Mesothelial cell of epicardium (in vitro differentiated cells): ENCODE data around the gene TNNI3. TPM values are rescaled to one million over a fixed set of nuclear protein-coding genes. Genes with fewer than 3 reads are reported as not detected.

Experiments
- DNase-seq, 2 experiments: peaks; one replicate each; pipeline ENCODE4 v3.0.0; 2021; ENCODE audit warnings: low spot score in 2 of 2; ENCODE audit not compliant: unreplicated experiment in 2 of 2
- H3K27ac Mint-ChIP-seq: 2 replicates; pipeline ENCODE4 v1.8.0; 2021; ENCODE audit warnings: mixed read lengths
- H3K27me3 Mint-ChIP-seq: 2 replicates; pipeline ENCODE4 v1.8.0; 2021; ENCODE audit warnings: low read depth, mixed read lengths
- H3K36me3 Mint-ChIP-seq: 2 replicates; pipeline ENCODE4 v1.8.0; 2021; ENCODE audit warnings: mixed read lengths
- H3K4me1 Mint-ChIP-seq: 2 replicates; pipeline ENCODE4 v1.8.0; 2021; ENCODE audit warnings: mixed read lengths
- H3K4me3 Mint-ChIP-seq: 2 replicates; pipeline ENCODE4 v1.8.0; 2021; ENCODE audit warnings: mild to moderate bottlenecking, moderate library complexity, mixed read lengths
- H3K9me3 Mint-ChIP-seq: 2 replicates; pipeline ENCODE4 v1.8.0; 2021; ENCODE audit warnings: mixed read lengths
- total RNA-seq: library from RNA; stranded (reverse); gene quantifications from 3 replicates; pipeline ENCODE4 v1.2.1, GENCODE V29; 2021
- TF ChIP-seq, protein P1 (sequence below): fragments of 200-600 bp; sonication (generic); IDR thresholded peaks from one replicate; pipeline ENCODE4 v1.5.0; 2021; ENCODE audit warnings: antibody characterized with exemption; ENCODE audit not compliant: unreplicated experiment

TNNI3 gene
- total RNA-seq, 1 donor from 2014 or later, result 6.3 TPM

DNA sequence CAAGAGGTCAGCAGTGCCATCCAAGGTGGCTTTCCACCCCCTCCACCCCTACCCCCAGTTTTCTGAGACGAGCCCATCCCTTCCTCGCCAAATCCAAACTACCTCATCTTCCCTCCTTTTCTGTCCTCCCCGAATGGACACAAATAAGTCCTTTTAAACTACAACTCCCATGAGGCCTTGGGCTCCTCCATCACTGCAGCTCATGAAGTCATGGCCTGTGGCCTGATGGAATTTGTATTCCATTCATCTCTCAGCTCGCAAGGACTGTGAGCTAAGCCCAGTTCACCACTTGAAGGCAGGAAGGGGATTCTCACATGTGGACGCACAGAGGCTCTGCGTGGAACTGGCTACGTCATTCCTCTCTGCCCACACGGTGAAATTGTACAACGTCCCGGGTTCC lies 39.3 kb upstream of the TNNI3 start:
- H3K9me3 Mint-ChIP-seq, result no peaks in the 10 kb centered on the region
- no peaks in the 10 kb centered on the region for H3K4me1 Mint-ChIP-seq
- DNase-seq, result no peak
- peaks cover 6% of the 10 kb centered on the region for H3K36me3 Mint-ChIP-seq
- peaks cover 19% of the 10 kb centered on the region for H3K27me3 Mint-ChIP-seq
- no peak overlapping the region for H3K27ac Mint-ChIP-seq
- no peak overlapping the region for H3K4me3 Mint-ChIP-seq
- TF ChIP-seq, protein P1, sequence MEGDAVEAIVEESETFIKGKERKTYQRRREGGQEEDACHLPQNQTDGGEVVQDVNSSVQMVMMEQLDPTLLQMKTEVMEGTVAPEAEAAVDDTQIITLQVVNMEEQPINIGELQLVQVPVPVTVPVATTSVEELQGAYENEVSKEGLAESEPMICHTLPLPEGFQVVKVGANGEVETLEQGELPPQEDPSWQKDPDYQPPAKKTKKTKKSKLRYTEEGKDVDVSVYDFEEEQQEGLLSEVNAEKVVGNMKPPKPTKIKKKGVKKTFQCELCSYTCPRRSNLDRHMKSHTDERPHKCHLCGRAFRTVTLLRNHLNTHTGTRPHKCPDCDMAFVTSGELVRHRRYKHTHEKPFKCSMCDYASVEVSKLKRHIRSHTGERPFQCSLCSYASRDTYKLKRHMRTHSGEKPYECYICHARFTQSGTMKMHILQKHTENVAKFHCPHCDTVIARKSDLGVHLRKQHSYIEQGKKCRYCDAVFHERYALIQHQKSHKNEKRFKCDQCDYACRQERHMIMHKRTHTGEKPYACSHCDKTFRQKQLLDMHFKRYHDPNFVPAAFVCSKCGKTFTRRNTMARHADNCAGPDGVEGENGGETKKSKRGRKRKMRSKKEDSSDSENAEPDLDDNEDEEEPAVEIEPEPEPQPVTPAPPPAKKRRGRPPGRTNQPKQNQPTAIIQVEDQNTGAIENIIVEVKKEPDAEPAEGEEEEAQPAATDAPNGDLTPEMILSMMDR, result no peak

DNA sequence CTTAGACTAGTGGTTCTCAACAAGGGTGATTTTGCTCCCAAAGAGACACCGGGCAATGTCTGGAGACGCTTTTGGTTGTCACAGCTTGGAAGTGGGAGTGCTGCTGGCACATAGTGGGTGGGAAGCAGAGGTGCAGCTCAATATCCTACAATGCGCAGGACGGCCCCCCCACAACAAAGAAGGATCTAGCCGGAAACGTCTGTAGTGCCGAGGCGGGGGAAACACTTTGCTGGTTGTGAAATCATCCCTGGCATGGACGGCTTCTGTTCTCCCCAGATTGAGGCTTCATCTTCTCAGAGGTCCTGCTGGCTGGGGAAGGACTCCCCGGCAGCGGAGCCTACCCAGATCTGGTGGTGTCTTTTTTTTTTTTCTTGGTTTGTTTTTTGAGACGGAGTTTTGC lies 35.9 kb upstream of the TNNI3 start:
- DNase-seq, result no peak
- Mint-ChIP-seq H3K4me1 (no peaks in the 10 kb centered on the region), H3K36me3 (peaks cover 4% of the 10 kb centered on the region), H3K27ac (no peak overlapping the region), H3K9me3 (no peaks in the 10 kb centered on the region), H3K4me3 (no peak overlapping the region), H3K27me3 (peaks cover 19% of the 10 kb centered on the region)
- TF ChIP-seq, protein P1, result no peak

DNA sequence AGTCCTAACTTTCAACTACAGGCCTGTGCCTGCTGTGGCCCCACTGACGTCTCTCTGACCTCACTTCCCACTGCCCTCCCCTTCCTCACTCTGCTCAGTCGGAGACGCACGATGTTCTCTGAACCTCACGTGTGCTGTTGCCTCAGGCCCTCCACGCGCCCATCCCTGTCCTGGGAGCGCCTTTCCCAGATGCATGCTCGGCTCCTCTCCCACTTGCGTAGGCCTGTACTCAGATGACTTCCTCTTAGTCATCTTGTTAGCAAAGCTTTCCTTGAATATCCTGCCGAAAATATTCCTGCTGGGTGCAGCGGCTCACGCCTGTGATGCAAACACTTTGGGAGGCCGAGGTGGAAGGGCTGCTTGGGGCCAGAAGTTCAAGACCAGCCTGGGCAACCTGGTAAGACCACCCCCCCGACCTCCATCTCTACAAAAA lies 31.9 kb upstream of the TNNI3 start:
- H3K27ac Mint-ChIP-seq, result no peak overlapping the region
- no peak for DNase-seq
- H3K4me1 Mint-ChIP-seq, result no peaks in the 10 kb centered on the region
- peaks cover 41% of the 10 kb centered on the region for H3K27me3 Mint-ChIP-seq
- TF ChIP-seq, protein P1, result no peak
- H3K4me3 Mint-ChIP-seq, result no peak overlapping the region
- H3K36me3 Mint-ChIP-seq, result no peaks in the 10 kb centered on the region
- no peaks in the 10 kb centered on the region for H3K9me3 Mint-ChIP-seq

DNA sequence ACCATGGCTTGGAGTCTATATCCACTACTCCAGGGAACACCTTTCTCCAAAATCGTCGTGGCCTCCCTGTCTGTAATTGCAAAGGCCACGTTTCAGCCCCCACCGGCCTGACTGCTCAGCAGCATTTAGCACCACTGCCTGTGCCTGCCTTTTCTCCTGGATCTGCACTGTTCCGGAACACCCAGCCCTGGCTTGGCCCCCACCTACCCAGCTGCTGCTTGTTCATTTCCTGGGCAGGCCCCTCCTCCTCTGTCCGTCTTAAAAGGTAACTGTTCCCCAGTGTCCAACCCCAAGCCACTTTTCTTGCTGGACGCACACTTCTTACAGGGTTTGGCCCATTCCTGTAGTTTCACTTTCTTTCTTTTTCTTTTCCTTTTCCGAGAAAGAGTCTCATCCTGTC lies 31.1 kb upstream of the TNNI3 start:
- TF ChIP-seq, protein P1, result no peak
- no peaks in the 10 kb centered on the region for H3K9me3 Mint-ChIP-seq
- H3K27ac Mint-ChIP-seq, result no peak overlapping the region
- H3K4me3 Mint-ChIP-seq, result no peak overlapping the region
- H3K36me3 Mint-ChIP-seq, result no peaks in the 10 kb centered on the region
- H3K4me1 Mint-ChIP-seq, result no peaks in the 10 kb centered on the region
- no peak for DNase-seq
- peaks cover 45% of the 10 kb centered on the region for H3K27me3 Mint-ChIP-seq

DNA sequence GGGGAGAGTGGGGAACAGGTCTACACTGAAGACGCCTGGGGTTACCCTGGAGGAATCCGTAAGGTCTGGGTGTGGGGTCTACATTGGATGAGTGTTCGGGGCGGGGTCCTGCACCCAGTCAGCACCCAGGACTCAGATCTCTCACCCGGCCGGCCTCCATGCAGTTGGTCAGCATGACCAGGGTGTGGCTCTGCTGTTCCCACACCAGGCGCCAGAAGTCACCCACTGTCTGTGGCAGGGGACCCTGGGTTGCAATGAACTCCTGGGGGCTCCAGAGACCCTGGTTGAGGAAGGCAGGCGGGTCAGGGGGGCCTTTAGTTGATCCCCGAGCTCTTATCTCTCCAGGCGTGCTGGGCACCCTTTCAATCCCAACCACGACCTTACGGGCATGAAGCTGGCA lies 28.5 kb upstream of the TNNI3 start:
- H3K27ac Mint-ChIP-seq, result no peak overlapping the region
- H3K4me3 Mint-ChIP-seq, result no peak overlapping the region
- no peaks in the 10 kb centered on the region for H3K4me1 Mint-ChIP-seq
- TF ChIP-seq, protein P1, result no peak
- H3K27me3 Mint-ChIP-seq, result peaks cover 55% of the 10 kb centered on the region
- H3K36me3 Mint-ChIP-seq, result no peaks in the 10 kb centered on the region
- no peaks in the 10 kb centered on the region for H3K9me3 Mint-ChIP-seq
- no peak for DNase-seq

DNA sequence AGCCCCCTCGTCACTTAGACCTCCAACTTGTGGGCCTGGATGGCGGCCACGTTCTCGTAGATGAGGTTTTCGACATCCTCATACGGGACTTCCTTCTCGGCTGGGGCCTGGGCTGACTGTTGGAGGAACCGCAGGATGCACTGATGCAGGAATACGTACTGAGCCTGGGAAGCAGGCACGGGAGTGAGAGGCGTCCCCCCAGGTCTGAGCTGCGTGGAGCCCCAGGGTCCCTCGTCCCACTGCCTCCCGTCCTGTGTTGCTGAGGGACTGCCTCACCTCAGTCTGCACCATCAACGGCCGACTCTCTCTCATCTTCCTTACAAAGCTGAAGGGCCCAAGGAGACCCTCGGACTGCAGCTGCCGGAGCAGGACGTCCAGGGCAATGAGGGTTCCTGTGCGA lies 24.2 kb upstream of the TNNI3 start:
- TF ChIP-seq, protein P1, result no peak

More for the DNA sequence above, 24.2 kb upstream of the TNNI3 start:
- H3K4me1 Mint-ChIP-seq, result peaks cover 10% of the 10 kb centered on the region
- H3K36me3 Mint-ChIP-seq, result no peaks in the 10 kb centered on the region
- no peak for DNase-seq
- peaks cover 83% of the 10 kb centered on the region for H3K27me3 Mint-ChIP-seq
- no peaks in the 10 kb centered on the region for H3K9me3 Mint-ChIP-seq
- H3K27ac Mint-ChIP-seq, result no peak overlapping the region
- H3K4me3 Mint-ChIP-seq, result no peak overlapping the region
